ENCODE data around the gene TMCC1. TPM values are rescaled to one million over a fixed set of nuclear protein-coding genes. Genes with fewer than 3 reads are reported as not detected.
"Not testable (repeated sequence)": the region's sequence is repeated elsewhere in the genome, so short reads cannot be mapped to it uniquely, and the experiment has no call there.

TMCC1 gene
- total RNA-seq, 4 donors from 2014 or later = 23.2 to 78.7 (median 54.1) TPM

DNA sequence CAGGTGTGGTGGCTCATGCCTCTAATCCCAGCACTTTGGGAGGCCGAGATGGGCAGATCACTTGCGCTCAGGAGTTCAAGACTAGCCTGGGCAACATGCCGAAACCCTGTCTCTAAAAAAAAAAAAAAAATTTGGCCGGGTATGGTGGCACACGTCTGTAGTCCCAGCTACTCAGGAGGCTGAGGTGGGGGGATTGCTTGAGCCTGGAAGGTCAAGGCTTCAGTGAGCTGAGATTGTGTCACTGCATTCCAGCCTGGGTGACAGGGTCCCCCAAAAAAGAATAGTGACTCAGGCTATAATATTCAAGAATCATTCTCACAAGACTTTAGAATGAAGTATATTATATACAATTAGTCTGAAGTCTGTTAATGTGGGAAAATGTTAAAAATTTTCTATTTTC, 216.5 kb downstream of the TMCC1 start:
- H3K4me3 ChIP-seq = no peak overlapping the region
- no peak for DNase-seq
- H3K27me3 ChIP-seq = no peaks in the 10 kb centered on the region
- H3K4me1 ChIP-seq = no peaks in the 10 kb centered on the region
- intact Hi-C loops (cut with DNase I; ENCODE audit: low total_unique reads) = no loop called here
- no peaks in the 10 kb centered on the region for H3K9me3 ChIP-seq
- no peak for TF ChIP-seq POLR2A (IDR thresholded peaks at IDR 0.05)
- TF ChIP-seq, protein P1, sequence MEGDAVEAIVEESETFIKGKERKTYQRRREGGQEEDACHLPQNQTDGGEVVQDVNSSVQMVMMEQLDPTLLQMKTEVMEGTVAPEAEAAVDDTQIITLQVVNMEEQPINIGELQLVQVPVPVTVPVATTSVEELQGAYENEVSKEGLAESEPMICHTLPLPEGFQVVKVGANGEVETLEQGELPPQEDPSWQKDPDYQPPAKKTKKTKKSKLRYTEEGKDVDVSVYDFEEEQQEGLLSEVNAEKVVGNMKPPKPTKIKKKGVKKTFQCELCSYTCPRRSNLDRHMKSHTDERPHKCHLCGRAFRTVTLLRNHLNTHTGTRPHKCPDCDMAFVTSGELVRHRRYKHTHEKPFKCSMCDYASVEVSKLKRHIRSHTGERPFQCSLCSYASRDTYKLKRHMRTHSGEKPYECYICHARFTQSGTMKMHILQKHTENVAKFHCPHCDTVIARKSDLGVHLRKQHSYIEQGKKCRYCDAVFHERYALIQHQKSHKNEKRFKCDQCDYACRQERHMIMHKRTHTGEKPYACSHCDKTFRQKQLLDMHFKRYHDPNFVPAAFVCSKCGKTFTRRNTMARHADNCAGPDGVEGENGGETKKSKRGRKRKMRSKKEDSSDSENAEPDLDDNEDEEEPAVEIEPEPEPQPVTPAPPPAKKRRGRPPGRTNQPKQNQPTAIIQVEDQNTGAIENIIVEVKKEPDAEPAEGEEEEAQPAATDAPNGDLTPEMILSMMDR (IDR thresholded peaks at IDR 0.05) = no peak
- no peaks in the 10 kb centered on the region for H3K36me3 ChIP-seq
- no peak overlapping the region for H3K27ac ChIP-seq

DNA sequence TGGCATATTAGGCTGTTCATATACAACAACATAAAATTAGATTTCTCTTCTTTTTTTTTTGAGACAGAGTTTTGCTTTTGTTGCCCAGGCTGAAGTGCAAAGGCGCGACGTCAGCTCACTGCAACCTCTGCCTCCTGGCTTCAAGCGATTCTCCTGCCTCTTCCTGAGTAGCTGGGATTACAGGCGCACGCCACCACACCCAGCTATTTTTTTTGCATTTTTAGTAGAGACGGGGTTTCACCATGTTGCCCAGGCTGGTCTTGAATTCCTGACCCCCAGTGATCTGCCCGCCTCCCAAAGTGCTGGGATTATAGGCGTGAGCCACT, 218.8 kb downstream of the TMCC1 start:
- H3K4me3 ChIP-seq; H3K36me3 ChIP-seq; DNase-seq; intact Hi-C loops (cut with DNase I; ENCODE audit: low total_unique reads); H3K4me1 ChIP-seq; H3K9me3 ChIP-seq; H3K27me3 ChIP-seq; H3K27ac ChIP-seq: not testable (repeated sequence)

DNA sequence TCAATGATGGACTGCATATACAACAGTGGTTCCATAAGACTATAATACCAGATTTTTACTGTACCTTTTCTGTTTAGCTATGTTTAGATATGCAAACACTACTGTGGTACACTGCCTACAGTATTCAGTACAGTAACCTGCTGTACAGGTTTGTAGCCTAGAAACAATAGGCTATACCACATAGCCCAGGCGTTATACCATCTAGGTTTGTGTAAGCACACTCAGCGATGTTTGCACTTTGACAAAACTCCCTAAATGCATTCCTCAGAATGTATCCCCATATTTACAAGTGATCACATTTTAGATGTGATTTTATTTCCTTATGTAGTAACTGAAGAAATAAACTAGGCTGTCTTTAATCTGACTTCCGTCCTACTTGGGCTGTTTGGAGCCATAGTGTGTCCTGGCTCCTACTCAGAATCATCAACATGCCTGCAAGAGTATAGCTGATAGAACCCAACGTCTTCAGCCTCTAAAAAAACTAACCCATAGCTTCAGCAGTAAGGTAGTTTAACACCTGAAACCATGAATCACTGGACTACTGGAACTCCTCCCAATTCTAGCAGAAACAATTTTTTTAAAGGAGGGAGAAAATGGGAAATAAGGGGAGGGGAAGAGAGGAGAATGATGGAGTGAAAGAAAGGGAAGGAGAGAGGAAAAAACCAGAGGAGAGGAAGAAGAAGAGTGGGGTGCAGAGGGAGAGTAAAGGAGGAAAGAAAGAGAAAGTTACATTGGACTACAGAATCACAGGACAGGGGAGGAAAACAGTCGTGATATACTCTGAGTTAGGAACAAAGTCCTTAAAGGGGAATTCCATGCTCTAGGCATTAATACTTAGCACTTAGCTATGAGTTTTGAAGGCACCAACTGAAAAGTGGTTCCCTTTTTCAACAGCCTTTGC, 219.4 kb downstream of the TMCC1 start:
- Histone ChIP-seq H3K9me3 (no peaks in the 10 kb centered on the region), H3K27ac (no peak overlapping the region), H3K27me3 (no peaks in the 10 kb centered on the region), H3K4me3 (no peak overlapping the region), H3K36me3 (no peaks in the 10 kb centered on the region), H3K4me1 (no peaks in the 10 kb centered on the region)
- intact Hi-C loops (cut with DNase I; ENCODE audit: low total_unique reads) = no loop called here
- no peak for DNase-seq
- TF ChIP-seq POLR2A (IDR thresholded peaks at IDR 0.05) = no peak
- TF ChIP-seq, protein P1 (IDR thresholded peaks at IDR 0.05) = no peak

GRCh38 chr3:129673012-129673411, 220.5 kb downstream of the TMCC1 start:
- Histone ChIP-seq H3K9me3 (no peaks in the 10 kb centered on the region), H3K27me3 (no peaks in the 10 kb centered on the region), H3K36me3 (no peaks in the 10 kb centered on the region), H3K4me1 (no peaks in the 10 kb centered on the region), H3K27ac (no peak overlapping the region), H3K4me3 (no peak overlapping the region)
- TF ChIP-seq, protein P1 (IDR thresholded peaks at IDR 0.05) = no peak
- no peak for TF ChIP-seq POLR2A (IDR thresholded peaks at IDR 0.05)
- intact Hi-C loops (cut with DNase I; ENCODE audit: low total_unique reads) = no loop called here
- DNase-seq = no peak

GRCh38 chr3:129672412-129672811, 221.1 kb downstream of the TMCC1 start:
- Histone ChIP-seq H3K4me1 (no peaks in the 10 kb centered on the region), H3K9me3 (no peaks in the 10 kb centered on the region), H3K36me3 (no peaks in the 10 kb centered on the region), H3K4me3 (no peak overlapping the region), H3K27ac (no peak overlapping the region), H3K27me3 (no peaks in the 10 kb centered on the region)
- intact Hi-C loops (cut with DNase I; ENCODE audit: low total_unique reads) = no loop called here
- TF ChIP-seq, protein P1 (IDR thresholded peaks at IDR 0.05) = no peak
- no peak for TF ChIP-seq POLR2A (IDR thresholded peaks at IDR 0.05)
- no peak for DNase-seq
